Mesothelial cell of epicardium (in vitro differentiated cells): Measurements from ENCODE around the gene MAPK4. TPM values are rescaled to one million over a fixed set of nuclear protein-coding genes. Genes with fewer than 3 reads are reported as not detected.

Experiments used
- DNase-seq, 2 experiments: peaks; one replicate each; pipeline ENCODE4 v3.0.0; 2021; ENCODE audit warnings: low spot score in 2 of 2; ENCODE audit not compliant: unreplicated experiment in 2 of 2
- H3K27ac Mint-ChIP-seq: 2 replicates; pipeline ENCODE4 v1.8.0; 2021; ENCODE audit warnings: mixed read lengths
- H3K27me3 Mint-ChIP-seq: 2 replicates; pipeline ENCODE4 v1.8.0; 2021; ENCODE audit warnings: low read depth, mixed read lengths
- H3K36me3 Mint-ChIP-seq: 2 replicates; pipeline ENCODE4 v1.8.0; 2021; ENCODE audit warnings: mixed read lengths
- H3K4me1 Mint-ChIP-seq: 2 replicates; pipeline ENCODE4 v1.8.0; 2021; ENCODE audit warnings: mixed read lengths
- H3K4me3 Mint-ChIP-seq: 2 replicates; pipeline ENCODE4 v1.8.0; 2021; ENCODE audit warnings: mild to moderate bottlenecking, moderate library complexity, mixed read lengths
- H3K9me3 Mint-ChIP-seq: 2 replicates; pipeline ENCODE4 v1.8.0; 2021; ENCODE audit warnings: mixed read lengths
- total RNA-seq: library from RNA; stranded (reverse); gene quantifications from 3 replicates; pipeline ENCODE4 v1.2.1, GENCODE V29; 2021
- TF ChIP-seq, protein P1 (sequence below): fragments of 200-600 bp; sonication (generic); IDR thresholded peaks from one replicate; pipeline ENCODE4 v1.5.0; 2021; ENCODE audit warnings: antibody characterized with exemption; ENCODE audit not compliant: unreplicated experiment

MAPK4 gene
- total RNA-seq, 1 donor from 2014 or later: 6.3 TPM

- H3K4me3 Mint-ChIP-seq: no peak overlapping the region
- peaks cover 2% of the 10 kb centered on the region for H3K27me3 Mint-ChIP-seq
- H3K4me1 Mint-ChIP-seq: peaks cover 53% of the 10 kb centered on the region
- no peak overlapping the region for H3K27ac Mint-ChIP-seq
- no peaks in the 10 kb centered on the region for H3K36me3 Mint-ChIP-seq
- TF ChIP-seq, protein P1, sequence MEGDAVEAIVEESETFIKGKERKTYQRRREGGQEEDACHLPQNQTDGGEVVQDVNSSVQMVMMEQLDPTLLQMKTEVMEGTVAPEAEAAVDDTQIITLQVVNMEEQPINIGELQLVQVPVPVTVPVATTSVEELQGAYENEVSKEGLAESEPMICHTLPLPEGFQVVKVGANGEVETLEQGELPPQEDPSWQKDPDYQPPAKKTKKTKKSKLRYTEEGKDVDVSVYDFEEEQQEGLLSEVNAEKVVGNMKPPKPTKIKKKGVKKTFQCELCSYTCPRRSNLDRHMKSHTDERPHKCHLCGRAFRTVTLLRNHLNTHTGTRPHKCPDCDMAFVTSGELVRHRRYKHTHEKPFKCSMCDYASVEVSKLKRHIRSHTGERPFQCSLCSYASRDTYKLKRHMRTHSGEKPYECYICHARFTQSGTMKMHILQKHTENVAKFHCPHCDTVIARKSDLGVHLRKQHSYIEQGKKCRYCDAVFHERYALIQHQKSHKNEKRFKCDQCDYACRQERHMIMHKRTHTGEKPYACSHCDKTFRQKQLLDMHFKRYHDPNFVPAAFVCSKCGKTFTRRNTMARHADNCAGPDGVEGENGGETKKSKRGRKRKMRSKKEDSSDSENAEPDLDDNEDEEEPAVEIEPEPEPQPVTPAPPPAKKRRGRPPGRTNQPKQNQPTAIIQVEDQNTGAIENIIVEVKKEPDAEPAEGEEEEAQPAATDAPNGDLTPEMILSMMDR: no peak
- no peaks in the 10 kb centered on the region for H3K9me3 Mint-ChIP-seq
- DNase-seq: no peak
These were observed 190.7 kb downstream of the MAPK4 start for GRCh38 chr18:50750546-50750945.

- no peaks in the 10 kb centered on the region for H3K36me3 Mint-ChIP-seq
- no peaks in the 10 kb centered on the region for H3K9me3 Mint-ChIP-seq
- TF ChIP-seq, protein P1: no peak
- no peak for DNase-seq
- H3K27me3 Mint-ChIP-seq: peaks cover 2% of the 10 kb centered on the region
- H3K4me1 Mint-ChIP-seq: peaks cover 51% of the 10 kb centered on the region
- H3K4me3 Mint-ChIP-seq: no peak overlapping the region
- H3K27ac Mint-ChIP-seq: no peak overlapping the region
These were observed 191.6 kb downstream of the MAPK4 start for GRCh38 chr18:50751490-50751889.

- DNase-seq: no peak
- Mint-ChIP-seq H3K36me3 (no peaks in the 10 kb centered on the region), H3K27me3 (peaks cover 2% of the 10 kb centered on the region), H3K4me1 (peaks cover 49% of the 10 kb centered on the region), H3K9me3 (no peaks in the 10 kb centered on the region), H3K4me3 (no peak overlapping the region), H3K27ac (no peak overlapping the region)
- TF ChIP-seq, protein P1: no peak
These were observed 192.1 kb downstream of the MAPK4 start for GRCh38 chr18:50751947-50752346.

DNA sequence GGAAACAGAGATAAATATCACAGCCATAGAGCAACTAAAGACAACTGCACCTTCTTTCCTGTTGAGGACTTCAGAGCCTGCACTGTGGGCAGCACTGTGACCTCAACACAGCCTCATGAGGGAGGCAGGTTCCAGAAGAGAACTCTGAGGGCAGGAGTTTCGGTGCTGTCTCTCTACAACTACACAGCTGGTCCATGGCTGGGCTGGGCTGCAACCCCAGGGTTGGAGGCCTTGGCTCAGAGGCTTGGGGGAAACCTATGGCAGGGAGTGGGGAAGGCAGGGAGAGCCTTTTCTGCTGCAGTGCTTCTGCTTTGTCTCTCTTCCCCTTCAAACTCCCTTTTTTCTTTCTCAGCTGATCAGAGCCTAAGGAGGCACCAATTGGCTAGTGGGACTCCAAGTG, 193.4 kb downstream of the MAPK4 start:
- H3K36me3 Mint-ChIP-seq: no peaks in the 10 kb centered on the region
- TF ChIP-seq, protein P1: no peak
- peaks cover 38% of the 10 kb centered on the region for H3K4me1 Mint-ChIP-seq
- H3K27ac Mint-ChIP-seq: no peak overlapping the region
- DNase-seq: no peak
- no peak overlapping the region for H3K4me3 Mint-ChIP-seq
- no peaks in the 10 kb centered on the region for H3K9me3 Mint-ChIP-seq
- H3K27me3 Mint-ChIP-seq: peaks cover 2% of the 10 kb centered on the region

DNA sequence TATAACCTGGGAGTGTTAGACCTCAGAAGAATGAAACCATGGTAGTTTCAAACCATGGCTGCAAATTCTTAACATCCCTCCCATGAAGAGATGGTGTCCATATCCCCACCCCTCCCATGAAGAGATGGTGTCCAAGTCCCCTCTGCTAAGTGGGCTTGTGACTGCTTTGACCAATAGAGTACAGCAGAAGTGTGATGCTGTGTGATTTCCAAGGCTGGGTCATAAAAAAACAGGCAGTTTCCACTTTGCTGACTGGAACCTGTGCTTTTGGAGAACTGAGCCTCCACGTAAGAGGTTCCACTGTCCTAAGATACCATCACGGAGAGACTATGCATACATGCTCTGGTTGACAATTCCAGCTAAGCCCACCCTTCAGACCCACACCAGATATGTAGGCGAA, 194.4 kb downstream of the MAPK4 start:
- no peaks in the 10 kb centered on the region for H3K9me3 Mint-ChIP-seq
- no peak overlapping the region for H3K27ac Mint-ChIP-seq
- H3K27me3 Mint-ChIP-seq: peaks cover 2% of the 10 kb centered on the region
- H3K4me1 Mint-ChIP-seq: peaks cover 28% of the 10 kb centered on the region
- no peaks in the 10 kb centered on the region for H3K36me3 Mint-ChIP-seq
- no peak overlapping the region for H3K4me3 Mint-ChIP-seq
- TF ChIP-seq, protein P1: no peak
- DNase-seq: no peak

- H3K4me1 Mint-ChIP-seq: peaks cover 7% of the 10 kb centered on the region
- TF ChIP-seq, protein P1: no peak
- H3K27me3 Mint-ChIP-seq: peaks cover 2% of the 10 kb centered on the region
- no peaks in the 10 kb centered on the region for H3K9me3 Mint-ChIP-seq
- H3K27ac Mint-ChIP-seq: no peak overlapping the region
- no peak for DNase-seq
- H3K4me3 Mint-ChIP-seq: no peak overlapping the region
- no peaks in the 10 kb centered on the region for H3K36me3 Mint-ChIP-seq
These were observed 197.5 kb downstream of the MAPK4 start for GRCh38 chr18:50757358-50757757.
